HG03135 (cell line): ENCODE data around the gene PDHB.
"Not testable (repeated sequence)": the region's sequence is repeated elsewhere in the genome, so short reads cannot be mapped to it uniquely, and the experiment has no call there.

Experiments used
- ATAC-seq: cut with Tn5 transposase; IDR thresholded peaks from one replicate; pipeline ENCODE4 v1.9.1; 2021; ENCODE audit warnings: mild to moderate bottlenecking, moderate library complexity; ENCODE audit not compliant: unreplicated experiment

The PDHB gene

GRCh38 chr3:58440996-58441355 lies 7.3 kb upstream of the PDHB start:
- ATAC-seq = not testable (repeated sequence)

GRCh38 chr3:58437276-58437675 lies 3.6 kb upstream of the PDHB start:
- not testable (repeated sequence) for ATAC-seq

- ATAC-seq = no peak
Measured at GRCh38 chr3:58434990-58435389, 1.4 kb upstream of the PDHB start.

GRCh38 chr3:58434511-58434910 lies 879 bp upstream of the PDHB start:
- no peak for ATAC-seq

DNA sequence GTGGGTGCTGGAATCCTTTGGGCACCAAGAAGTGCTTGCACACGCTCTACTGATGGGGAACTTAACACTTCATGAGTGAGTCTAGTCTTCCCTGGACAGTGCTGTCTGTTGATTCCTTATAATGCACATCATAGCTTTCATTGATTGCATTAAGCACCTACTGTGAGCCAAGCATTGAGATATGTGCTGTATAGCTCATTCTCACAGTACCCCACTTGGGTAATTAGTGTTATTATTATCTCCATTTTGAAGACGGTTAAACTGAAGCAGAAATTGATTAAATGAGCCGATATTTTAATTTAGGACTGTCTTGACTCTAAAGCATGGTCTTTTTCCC lies 504 bp upstream of the PDHB start:
- no peak for ATAC-seq

GRCh38 chr3:58432905-58433304 lies 727 bp downstream of the PDHB start:
- ATAC-seq = no peak

DNA sequence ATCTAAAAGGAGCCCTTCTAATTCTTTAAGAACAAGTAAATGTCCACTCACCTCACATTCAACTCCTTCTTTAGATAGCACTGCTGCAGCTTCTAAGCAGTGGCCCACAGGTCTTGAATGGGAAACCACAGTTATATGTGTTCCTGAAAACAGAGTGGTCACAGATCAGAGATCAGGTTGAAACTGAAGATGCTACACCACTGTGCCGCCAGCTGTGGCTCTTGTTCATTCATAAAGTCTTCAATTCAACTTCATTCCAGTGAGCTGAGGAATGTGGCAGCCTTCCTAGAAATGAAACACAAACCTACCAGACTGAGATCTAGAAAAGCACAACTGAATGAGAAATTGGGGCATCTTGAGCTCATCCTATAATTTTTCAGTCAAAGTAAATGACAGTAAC lies 4.0 kb downstream of the PDHB start:
- no peak for ATAC-seq

DNA sequence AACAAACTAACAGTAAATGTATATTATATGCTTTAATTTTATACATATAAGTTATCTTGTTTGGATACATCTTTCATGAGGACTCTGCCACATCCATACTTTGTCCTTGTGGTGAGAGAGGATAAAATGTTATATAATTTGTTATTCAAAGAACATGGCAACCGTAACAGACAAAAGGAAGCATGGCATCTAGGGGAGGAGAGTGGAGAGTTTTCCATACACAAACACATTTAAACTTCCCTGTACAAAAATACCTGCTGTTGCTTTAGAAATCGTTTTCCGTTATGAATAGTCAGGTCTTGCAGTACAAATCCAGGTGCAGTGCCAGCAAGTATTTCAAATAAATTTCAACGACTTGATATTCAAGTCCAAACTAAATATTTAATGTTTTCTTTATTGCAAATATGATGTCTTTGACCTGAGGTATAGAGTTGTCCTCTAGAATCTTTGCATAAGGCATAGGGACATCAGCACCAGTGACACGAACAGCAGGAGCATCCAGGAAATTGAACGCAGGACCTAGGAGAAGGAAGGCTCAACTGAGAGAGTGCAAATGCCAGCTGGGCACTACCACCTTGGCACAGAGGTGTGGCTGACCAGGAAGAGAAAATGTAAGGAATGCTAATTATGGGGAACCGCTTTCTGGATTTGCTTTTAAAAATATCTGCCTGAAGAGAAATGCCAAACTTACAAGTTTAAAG lies 5.8 kb downstream of the PDHB start:
- ATAC-seq = no peak

DNA sequence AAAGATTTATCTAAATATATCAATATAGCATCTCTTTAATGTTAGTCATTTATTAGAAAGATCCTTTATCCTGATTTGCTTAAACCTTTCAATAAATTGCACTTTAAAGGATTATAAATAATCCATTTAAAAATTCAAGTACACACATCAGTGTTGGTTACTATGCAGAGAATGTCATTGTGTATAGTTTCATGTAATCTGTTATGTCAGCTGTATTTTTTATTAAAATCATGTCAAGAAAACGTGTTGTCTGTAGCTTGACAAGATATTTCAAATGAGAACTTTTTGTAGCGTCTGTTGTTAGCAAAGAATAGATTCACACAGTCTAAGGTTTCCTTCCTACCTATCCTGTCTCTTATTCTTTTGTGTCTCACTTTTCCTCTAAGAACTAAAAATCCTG lies 7.8 kb downstream of the PDHB start:
- ATAC-seq = no peak

- ATAC-seq = no peak
Measured at GRCh38 chr3:58424613-58425012, 9.0 kb downstream of the PDHB start.

DNA sequence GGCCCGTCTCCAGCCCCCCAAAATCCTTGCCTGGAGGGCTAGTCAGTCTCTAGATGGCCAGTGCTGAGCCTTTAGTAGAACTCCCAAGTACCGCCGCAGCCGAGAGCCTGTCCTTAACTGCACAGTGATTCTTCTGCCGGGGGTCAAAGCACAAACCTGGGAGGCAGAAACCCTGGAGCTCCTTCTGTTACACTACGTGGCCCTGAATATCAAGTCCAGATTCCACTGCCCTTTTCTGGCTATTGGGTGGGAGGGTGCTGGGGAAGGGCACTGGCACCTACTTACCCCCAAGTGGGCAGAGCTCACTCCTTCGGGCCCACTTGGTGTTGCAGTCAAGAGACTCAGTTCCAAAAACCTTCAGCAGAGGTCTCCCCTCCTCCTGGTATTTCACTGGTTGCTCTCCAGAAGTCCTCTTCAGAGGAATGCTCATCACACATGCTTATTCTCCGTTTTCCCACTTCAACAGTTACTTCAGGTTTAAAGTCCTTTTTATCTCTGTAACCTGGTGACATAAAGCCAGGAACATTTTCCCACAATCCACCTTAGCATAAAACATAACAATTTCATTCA lies 10.8 kb downstream of the PDHB start:
- no peak for ATAC-seq

- ATAC-seq = no peak
Measured at GRCh38 chr3:58421004-58421403, 12.6 kb downstream of the PDHB start.

DNA sequence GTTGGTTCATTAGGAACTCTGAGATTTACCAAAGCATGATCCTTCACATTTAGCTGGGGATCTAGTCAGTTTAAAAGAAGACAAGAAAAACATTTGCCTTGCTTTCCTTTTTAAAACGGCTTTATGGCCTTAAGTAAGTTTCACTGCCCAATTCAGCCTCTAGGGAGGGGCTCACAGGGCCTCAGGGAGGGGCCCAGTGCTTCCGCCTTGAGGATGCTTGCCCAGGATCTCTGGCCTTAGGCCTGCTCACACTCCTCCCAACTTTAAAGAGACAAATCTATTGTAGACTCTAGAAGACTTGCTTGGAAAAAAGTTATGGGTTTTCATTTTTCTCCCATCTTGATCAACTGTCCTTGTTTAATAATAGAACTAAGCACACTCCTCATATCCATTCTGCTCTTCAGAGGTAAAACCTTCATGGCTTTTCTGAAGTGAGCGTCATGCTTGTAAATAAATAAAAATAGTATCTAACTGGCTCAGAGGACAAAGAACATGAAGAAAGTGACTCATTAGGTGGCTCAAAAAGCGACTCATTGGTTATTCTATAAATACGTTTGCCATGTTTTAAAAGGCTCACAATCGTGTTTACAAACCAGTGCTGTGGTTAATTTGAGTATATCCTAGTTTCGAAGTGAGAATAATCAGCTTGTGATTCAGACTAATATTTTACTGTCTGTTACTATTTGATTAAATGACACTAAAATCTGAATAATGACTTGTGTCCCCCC lies 13.7 kb downstream of the PDHB start:
- ATAC-seq = peak; percentile 51

DNA sequence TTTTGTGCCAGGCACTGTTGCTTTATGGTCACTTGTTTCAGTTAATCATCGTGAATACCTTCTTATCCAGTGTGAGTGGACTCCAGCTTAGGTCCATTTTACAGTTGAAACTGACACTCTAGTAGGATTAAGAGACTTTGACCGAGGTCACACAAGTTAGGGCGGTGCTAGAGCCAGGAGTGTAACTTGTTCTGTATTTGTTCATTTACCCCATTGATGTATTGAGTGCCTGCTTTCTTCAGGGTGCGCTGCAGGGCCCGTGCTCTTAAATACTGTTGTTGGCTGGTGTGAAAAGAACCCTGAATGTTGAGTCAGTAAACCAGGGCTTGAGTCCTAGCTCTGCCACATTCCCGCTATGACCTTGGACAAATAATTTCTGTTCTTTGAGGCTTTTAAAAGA lies 15.4 kb downstream of the PDHB start:
- no peak for ATAC-seq

- ATAC-seq = no peak
Measured at GRCh38 chr3:58417075-58417474, 16.6 kb downstream of the PDHB start.

GRCh38 chr3:58416191-58416590 lies 17.4 kb downstream of the PDHB start:
- ATAC-seq = no peak

DNA sequence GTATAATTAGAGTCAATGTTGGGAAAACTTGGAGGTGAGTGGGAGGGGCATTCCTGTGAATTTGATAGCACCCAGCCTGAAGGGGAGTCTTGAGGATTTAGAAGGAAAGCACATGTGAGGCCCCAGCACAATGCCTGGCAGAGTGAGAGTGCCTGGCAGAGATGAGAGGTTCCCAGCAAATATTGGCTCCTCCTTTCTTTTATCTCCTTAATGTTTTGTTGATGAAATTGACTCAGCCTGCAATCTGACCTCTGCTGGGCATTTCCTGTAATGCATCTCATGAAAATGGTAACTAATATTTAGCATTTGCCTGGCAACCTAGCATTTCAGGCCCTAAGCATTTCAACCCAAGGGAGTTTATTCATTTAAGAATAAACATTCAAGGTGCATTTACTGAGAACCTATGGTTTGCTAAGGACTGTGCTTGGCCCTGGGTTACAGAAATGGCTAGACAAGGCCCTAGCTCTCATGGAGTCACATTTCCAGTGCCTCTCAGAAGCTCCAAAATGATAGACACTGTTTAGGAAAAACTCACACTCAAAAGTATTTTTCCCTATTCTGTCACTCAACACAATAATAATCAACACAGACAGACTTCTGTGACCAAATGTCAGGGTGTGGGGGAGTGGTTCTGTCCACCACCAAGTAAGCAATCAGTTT lies 19.0 kb downstream of the PDHB start:
- ATAC-seq = no peak

DNA sequence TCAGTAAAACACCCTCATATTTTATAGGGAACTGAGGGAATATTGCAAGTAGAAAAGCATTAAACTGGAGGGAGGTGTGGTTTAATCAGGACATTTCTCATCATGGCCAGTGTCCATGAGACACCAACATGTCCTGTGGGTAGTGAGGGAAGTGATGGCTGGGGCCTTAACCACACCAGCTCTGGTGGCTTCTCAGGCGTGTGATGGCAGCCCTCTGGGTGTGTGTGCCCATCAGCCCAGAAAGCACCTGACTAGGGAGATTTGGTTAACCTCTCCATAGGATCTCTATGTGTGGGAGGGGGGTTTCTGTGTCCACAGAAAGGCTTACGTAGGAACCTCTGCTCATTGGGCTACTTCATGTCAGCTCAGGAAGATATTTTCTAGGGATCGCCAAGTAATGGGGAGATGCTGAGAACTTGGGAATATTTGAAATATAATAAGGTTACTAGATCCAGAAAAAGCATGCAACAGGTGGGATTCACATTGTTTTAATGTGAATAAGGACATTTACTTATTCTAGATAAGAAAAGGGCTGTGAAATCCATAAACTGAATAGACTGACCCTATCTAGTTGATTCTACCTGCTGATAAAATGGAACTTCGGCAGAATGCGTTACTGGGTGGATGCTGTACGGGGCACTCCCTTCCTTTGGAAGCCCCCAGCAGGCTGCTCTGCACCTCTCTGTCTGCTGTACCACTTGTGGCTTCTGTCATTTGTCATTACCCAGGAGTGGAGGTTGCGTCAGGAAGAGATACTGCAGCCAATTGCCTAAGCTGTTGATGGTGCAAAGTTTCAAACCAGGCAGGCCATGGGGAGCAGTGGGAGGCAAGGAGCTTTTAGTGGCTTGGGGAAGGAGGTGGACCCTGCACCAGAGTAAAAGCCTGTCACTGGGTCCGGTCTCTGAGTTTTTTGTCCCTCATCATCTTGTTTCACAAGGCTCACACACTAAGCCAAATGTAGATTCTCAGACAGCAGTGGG lies 21.5 kb downstream of the PDHB start:
- ATAC-seq = no peak

GRCh38 chr3:58411036-58411435 lies 22.6 kb downstream of the PDHB start:
- ATAC-seq = no peak

- no peak for ATAC-seq
Measured at GRCh38 chr3:58409663-58410062, 24.0 kb downstream of the PDHB start.

GRCh38 chr3:58408906-58409305 lies 24.7 kb downstream of the PDHB start:
- no peak for ATAC-seq
